Parathyroid adenoma (tissue), 2 donors: ENCODE results near the gene SOCS2.

Source experiments
- H2AFZ ChIP-seq: fragments of 300-600 bp; sonication (generic); one replicate; pipeline ENCODE4 v1.7.0; 2017; ENCODE audit warnings: antibody characterized with exemption, mild to moderate bottlenecking
- H3K27ac ChIP-seq: fragments of 300-600 bp; sonication (generic); one replicate; pipeline ENCODE4 v1.7.0; 2017
- H3K27me3 ChIP-seq: fragments of 300-600 bp; sonication (generic); one replicate; pipeline ENCODE4 v1.7.0; 2017; ENCODE audit warnings: low read length; ENCODE audit not compliant: control insufficient read depth, insufficient read depth
- H3K36me3 ChIP-seq: fragments of 300-600 bp; sonication (generic); one replicate; pipeline ENCODE4 v1.7.0; 2017; ENCODE audit warnings: low read length; ENCODE audit not compliant: control insufficient read depth, insufficient read depth
- H3K4me1 ChIP-seq: fragments of 300-600 bp; sonication (generic); one replicate; pipeline ENCODE4 v1.7.0; 2017; ENCODE audit warnings: control low read depth
- H3K4me2 ChIP-seq: fragments of 300-600 bp; sonication (generic); one replicate; pipeline ENCODE4 v1.7.0; 2017; ENCODE audit warnings: low read length
- H3K4me3 ChIP-seq: fragments of 300-600 bp; sonication (generic); one replicate; pipeline ENCODE4 v1.7.0; 2017; ENCODE audit warnings: low read depth, low read length
- H3K79me2 ChIP-seq: fragments of 300-600 bp; sonication (generic); one replicate; pipeline ENCODE4 v1.7.0; 2017; ENCODE audit warnings: control low read depth
- H3K9ac ChIP-seq: fragments of 300-600 bp; sonication (generic); one replicate; pipeline ENCODE4 v1.7.0; 2017; ENCODE audit warnings: mild to moderate bottlenecking
- H3K9me3 ChIP-seq: fragments of 300-600 bp; sonication (generic); one replicate; pipeline ENCODE4 v1.7.0; 2017; ENCODE audit warnings: low read length; ENCODE audit not compliant: control insufficient read depth
- TF ChIP-seq, protein P1 (sequence below): fragments of 300-600 bp; sonication (generic); IDR thresholded peaks from one replicate; pipeline ENCODE4 v1.7.0; 2017; ENCODE audit warnings: antibody characterized with exemption, mild to moderate bottlenecking
- donor health status: primary hyperparathyroidism.

Gene SOCS2

DNA sequence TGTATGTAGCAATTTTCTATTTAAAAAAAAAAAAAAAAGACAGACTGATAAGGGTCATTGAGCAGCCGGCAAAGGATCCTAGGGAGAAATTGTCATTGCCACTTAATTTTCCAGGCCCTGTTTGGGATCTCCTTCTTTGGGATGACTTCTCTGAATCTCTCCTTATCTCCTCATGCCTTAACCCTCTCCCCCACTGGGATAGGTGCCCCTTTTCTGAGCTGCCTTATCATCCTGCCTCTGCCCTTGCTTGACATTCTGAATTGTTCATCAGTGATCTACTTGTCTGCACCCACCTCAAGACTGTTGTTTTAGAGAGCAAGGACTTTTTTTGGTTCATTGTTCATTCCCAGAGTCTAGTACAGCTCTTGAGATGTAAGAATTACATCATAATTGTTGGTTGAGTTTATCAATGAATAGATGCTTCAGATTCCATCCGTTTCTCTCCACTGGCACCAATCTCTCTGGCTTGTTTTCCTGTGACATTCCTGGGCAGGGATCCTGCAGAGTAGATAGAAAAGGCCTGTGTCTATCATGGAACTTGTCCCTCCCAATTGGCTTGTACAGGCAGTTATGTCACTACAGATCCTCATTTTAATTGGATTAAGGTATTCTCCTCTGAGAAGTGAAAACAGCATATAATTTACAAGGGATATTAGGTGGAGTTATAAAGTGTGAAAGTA is 42.6 kb downstream of the SOCS2 start:
- no peak overlapping the region for H3K4me2 ChIP-seq
- no peaks in the 10 kb centered on the region for H3K27me3 ChIP-seq
- TF ChIP-seq, protein P1, sequence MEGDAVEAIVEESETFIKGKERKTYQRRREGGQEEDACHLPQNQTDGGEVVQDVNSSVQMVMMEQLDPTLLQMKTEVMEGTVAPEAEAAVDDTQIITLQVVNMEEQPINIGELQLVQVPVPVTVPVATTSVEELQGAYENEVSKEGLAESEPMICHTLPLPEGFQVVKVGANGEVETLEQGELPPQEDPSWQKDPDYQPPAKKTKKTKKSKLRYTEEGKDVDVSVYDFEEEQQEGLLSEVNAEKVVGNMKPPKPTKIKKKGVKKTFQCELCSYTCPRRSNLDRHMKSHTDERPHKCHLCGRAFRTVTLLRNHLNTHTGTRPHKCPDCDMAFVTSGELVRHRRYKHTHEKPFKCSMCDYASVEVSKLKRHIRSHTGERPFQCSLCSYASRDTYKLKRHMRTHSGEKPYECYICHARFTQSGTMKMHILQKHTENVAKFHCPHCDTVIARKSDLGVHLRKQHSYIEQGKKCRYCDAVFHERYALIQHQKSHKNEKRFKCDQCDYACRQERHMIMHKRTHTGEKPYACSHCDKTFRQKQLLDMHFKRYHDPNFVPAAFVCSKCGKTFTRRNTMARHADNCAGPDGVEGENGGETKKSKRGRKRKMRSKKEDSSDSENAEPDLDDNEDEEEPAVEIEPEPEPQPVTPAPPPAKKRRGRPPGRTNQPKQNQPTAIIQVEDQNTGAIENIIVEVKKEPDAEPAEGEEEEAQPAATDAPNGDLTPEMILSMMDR, result no peak
- H3K4me3 ChIP-seq, result no peak overlapping the region
- no peaks in the 10 kb centered on the region for H3K9me3 ChIP-seq
- peaks cover 13% of the 10 kb centered on the region for H3K4me1 ChIP-seq
- no peak overlapping the region for H2AFZ ChIP-seq
- H3K9ac ChIP-seq, result no peak overlapping the region
- H3K79me2 ChIP-seq, result no peaks in the 10 kb centered on the region
- no peaks in the 10 kb centered on the region for H3K36me3 ChIP-seq
- H3K27ac ChIP-seq, result no peak overlapping the region

DNA sequence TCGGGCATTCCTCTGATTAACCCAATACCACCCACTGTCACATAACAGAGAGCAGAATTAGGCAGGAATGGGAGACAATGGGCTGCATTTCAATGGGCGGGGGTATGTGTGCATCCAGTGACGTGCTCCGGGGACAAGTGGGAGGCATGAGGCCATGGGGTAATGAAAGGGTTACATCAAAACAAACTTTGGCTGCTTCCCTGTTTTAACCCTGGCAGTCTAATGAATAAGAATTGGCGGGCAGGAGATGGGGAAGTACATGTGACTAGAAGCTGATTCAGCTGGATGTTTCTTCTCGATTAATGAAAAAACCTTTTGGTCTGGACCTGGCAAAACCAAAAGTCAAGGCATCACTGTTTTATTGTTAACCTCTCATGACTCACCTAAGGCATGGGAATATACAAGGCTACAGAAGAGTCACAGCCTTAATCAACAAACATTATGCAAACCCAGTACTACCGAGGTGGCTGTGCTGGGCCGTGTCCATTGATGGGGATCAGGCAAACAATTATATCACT is 44.2 kb downstream of the SOCS2 start:
- no peaks in the 10 kb centered on the region for H3K9me3 ChIP-seq
- no peaks in the 10 kb centered on the region for H3K79me2 ChIP-seq
- no peaks in the 10 kb centered on the region for H3K27me3 ChIP-seq
- no peak overlapping the region for H3K4me2 ChIP-seq
- TF ChIP-seq, protein P1, result no peak
- peaks cover 19% of the 10 kb centered on the region for H3K4me1 ChIP-seq
- no peak overlapping the region for H3K4me3 ChIP-seq
- H3K9ac ChIP-seq, result no peak overlapping the region
- peak overlapping the region; percentile 36 for H2AFZ ChIP-seq
- H3K27ac ChIP-seq, result no peak overlapping the region
- H3K36me3 ChIP-seq, result no peaks in the 10 kb centered on the region

DNA sequence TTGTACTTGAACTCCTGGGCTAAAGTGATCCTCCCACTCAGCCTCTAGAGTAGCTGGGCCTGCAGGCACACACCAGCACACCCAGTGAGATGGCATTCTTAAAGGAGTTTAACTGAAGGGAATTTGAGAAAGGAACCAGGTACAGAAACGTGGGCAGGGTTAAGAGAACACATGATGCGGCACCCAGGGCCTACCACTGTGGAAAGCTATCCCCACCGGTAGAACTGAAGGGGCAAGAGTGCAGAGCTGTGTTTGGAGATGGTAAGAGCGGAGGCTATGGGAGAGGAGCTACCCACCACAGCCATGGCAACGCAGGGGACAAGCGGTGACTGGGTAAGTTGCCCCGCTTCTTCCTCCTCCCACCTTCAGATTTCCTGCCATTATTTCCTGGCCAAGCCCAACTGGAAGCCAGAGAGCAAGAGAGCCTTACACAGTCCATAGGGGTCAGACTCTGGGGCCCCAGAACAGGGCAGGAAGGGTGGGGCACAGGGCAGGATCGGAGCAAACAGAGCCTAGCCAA is 46.5 kb downstream of the SOCS2 start:
- TF ChIP-seq, protein P1, result no peak
- no peaks in the 10 kb centered on the region for H3K9me3 ChIP-seq
- H3K27me3 ChIP-seq, result no peaks in the 10 kb centered on the region
- no peak overlapping the region for H3K4me3 ChIP-seq
- H3K27ac ChIP-seq, result no peak overlapping the region
- no peak overlapping the region for H3K9ac ChIP-seq
- no peaks in the 10 kb centered on the region for H3K79me2 ChIP-seq
- peaks cover 22% of the 10 kb centered on the region for H3K4me1 ChIP-seq
- no peaks in the 10 kb centered on the region for H3K36me3 ChIP-seq
- no peak overlapping the region for H3K4me2 ChIP-seq
- H2AFZ ChIP-seq, result no peak overlapping the region

DNA sequence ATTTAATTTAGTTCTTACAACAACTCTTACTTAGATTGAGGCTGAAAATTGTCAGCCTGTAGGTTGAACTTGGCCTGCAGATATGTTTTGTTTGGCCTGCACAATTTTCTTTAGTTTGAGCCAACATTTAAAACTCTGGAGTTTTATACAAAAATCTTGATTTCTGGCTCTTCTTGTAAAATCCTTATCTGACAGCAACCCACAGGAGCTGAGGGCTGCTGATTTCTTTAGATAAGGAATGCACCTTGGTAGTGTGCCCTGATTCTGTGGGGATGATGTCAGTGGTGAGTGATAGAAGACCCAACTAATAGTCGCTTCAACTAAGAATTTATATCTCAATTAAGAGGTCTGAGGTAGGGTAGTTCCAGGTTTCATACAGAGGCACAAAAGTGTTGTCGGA is 49.5 kb downstream of the SOCS2 start:
- Histone ChIP-seq H3K36me3 (no peaks in the 10 kb centered on the region), H3K79me2 (no peaks in the 10 kb centered on the region), H3K27me3 (no peaks in the 10 kb centered on the region), H3K27ac (peak overlapping the region; percentile 72), H3K9me3 (no peaks in the 10 kb centered on the region), H3K9ac (no peak overlapping the region), H3K4me1 (peaks cover 16% of the 10 kb centered on the region), H3K4me3 (no peak overlapping the region), H2AFZ (no peak overlapping the region), H3K4me2 (peak overlapping the region; percentile 21)
- TF ChIP-seq, protein P1, result no peak

DNA sequence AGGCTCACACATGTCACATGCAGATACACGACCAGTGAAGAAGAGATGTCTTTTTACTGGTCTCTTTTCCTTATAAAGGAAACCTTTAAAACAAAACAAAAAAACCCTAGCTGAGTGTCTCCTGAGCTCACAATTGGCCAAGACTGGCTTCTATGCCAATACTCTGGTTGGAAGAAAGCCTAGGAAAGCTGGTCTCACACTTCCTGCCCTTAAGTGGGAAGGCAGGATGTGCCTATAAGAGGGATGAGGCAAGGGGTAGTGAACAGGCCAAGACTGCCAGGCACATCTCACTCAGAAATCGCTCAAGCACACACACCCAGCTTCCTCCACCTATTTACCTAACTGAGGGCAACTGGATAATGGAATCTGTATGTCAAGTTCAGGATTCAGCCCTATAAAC is 50.0 kb downstream of the SOCS2 start:
- Histone ChIP-seq H3K27ac (peak overlapping the region; percentile 72), H3K4me1 (peaks cover 15% of the 10 kb centered on the region), H3K79me2 (no peaks in the 10 kb centered on the region), H3K36me3 (no peaks in the 10 kb centered on the region), H3K9ac (no peak overlapping the region), H3K27me3 (no peaks in the 10 kb centered on the region), H3K9me3 (no peaks in the 10 kb centered on the region), H3K4me2 (peak overlapping the region; percentile 21), H3K4me3 (no peak overlapping the region), H2AFZ (peak overlapping the region; percentile 5)
- TF ChIP-seq, protein P1, result no peak
